Mammary epithelial cell (primary cell): ENCODE results near the gene KCTD21.

Experiments
- CTCF ChIP-seq, 2 donors: IDR thresholded peaks in 1 of 2; conservative IDR thresholded peaks in 1 of 2; 2 replicates each; pipeline ENCODE4 v1.5.1; 2011 to 2012; ENCODE audit warnings: inconsistent platforms in 2 of 2, low read length in 2 of 2, mild to moderate bottlenecking in 2 of 2, control low read depth in 1 of 2, low read depth in 1 of 2; ENCODE audit not compliant: insufficient read depth in 1 of 2; ENCODE audit errors: extremely low read depth in 1 of 2
- EZH2 ChIP-seq: IDR thresholded peaks from 2 replicates; pipeline ENCODE4 v1.6.1; 2012; ENCODE audit warnings: low read length, inconsistent platforms, borderline replicate concordance

GRCh38 chr11:78224906-78225420, 36.5 kb upstream of the KCTD21 start:
- TF ChIP-seq CTCF (conservative IDR thresholded peaks at IDR 0.05 in 1 of 2, IDR thresholded peaks at IDR 0.05 in 1 of 2; ENCODE audit: extremely low read depth in 1 of 2, insufficient read depth in 1 of 2, low read depth in 1 of 2, low read length in 2 of 2) (no peak), EZH2 (no peak)
